HG03457 (cell line): Measurements from ENCODE around the gene SLC35E1.
"Not testable (repeated sequence)": the region's sequence is repeated elsewhere in the genome, so short reads cannot be mapped to it uniquely, and the experiment has no call there.

ENCODE experiments used
- ATAC-seq: cut with Tn5 transposase; IDR thresholded peaks from one replicate; pipeline ENCODE4 v1.9.1; 2021; ENCODE audit warnings: moderate number of reproducible peaks; ENCODE audit not compliant: unreplicated experiment

The SLC35E1 gene

DNA sequence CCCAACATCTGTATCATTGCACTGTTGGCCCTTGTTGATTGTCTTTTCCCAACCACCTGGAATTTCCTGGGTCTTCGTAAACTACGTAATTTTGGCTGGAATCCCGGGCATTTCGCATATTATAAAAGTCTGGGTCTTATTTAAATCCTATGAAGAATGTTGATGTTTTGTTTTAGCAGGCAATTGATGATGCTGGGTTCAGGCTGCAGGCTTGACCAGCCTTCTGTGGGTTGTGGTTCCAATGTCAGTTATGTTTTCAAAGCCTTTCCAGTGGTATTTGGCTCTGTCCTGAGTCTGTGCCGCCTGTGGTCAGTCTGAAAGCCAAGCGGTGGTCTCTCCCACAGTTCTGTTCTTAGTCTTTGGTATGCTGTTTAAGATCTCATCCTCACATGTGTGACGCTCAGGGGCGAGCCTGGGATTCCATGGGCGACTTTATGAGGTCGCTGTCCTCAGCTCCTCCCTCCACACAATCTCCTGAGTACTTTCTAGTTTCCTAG lies 12.4 kb downstream of the SLC35E1 start:
- no peak for ATAC-seq

DNA sequence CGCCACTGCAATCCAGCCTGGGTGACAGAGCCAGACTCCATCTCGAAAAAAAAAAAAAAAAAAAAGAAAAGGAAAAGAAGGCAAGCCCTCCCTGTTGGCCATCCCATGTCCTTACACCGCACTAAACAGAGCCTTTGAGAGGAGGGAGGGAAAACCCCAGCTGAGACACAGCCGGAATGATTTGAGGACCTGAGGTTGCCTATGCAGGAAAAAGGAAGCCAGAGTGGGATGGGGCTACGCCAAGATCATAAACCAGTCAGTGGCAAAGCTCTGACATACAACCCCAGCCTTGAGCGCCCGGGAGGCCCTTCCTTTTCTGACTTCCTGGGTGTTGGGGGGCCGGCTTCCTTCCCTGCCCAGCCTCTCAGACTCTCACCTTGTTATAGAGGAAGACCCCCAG lies 17.4 kb downstream of the SLC35E1 start:
- ATAC-seq, result no peak

DNA sequence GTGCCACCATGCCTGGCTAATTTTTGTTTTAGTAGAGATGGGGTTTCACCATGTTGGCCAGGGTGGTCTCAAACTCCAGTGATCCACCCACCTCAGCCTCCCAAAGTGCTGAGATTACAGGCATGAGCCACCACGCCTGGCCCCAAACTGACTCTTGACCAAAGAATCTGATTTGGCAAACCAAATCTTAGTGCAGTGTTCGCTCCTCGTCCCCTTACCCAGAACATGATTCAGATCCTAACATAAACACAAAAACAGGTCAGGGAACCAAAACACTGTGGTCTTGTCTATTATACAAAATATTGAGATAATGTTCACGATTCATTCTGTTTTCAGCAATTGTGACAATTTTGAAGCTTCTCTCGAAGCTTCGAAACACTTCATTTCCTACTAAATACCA lies 20.3 kb downstream of the SLC35E1 start:
- ATAC-seq, result not testable (repeated sequence)

DNA sequence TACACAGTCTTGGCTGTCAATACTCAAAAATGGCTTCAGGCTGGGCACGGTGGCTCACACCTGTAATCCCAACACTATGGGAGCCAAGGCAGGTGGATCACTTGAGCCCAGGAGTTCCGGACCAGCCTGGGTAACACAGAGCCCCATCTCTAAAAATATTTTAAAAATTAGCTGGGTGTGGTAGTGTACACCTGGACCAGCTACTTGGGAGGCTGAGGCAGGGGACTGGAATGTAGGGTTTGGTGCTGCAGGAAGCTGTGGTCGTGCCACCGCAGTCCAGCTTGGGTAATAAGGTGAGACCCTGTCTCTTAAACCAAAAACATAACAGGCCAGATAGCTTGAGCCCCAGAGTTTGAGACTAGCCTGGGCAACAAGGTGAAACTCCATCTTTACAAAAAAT lies 23.3 kb downstream of the SLC35E1 start:
- ATAC-seq, result no peak

DNA sequence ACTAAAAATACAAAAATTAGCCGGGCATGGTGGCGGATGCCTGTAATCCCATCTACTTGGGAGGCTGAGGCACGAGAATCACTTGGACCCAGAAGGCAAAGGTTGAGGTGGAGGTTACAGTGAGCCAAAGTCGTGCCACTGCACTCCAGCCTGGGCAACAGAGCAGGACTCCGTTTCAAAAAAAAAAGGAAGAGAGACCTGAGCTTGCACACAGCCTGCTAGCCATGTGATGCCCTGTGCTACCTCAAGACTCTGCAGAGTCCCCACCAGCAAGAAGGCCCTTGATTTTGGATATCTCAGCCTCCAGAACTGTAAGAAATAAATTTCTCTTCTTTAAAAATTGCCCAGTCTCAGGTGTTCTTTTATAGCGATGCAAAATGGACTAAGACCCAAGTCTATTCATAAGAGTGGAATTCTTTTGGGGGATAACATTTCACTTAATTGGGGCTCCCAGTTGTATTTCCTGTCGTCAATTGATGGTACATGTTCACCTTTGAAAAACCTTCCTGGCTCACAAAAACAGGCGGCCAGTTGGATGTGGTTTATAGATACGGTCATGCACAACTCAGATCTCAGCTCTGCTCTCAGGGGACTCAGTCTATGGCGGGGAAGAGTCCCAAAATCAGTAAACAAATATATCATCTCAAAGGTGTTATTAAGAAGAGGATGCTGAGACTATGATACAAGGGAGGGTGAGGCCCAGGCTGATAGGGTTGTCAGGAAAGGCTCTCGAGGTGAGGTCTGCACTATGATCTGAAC lies 27.6 kb downstream of the SLC35E1 start:
- no peak for ATAC-seq

DNA sequence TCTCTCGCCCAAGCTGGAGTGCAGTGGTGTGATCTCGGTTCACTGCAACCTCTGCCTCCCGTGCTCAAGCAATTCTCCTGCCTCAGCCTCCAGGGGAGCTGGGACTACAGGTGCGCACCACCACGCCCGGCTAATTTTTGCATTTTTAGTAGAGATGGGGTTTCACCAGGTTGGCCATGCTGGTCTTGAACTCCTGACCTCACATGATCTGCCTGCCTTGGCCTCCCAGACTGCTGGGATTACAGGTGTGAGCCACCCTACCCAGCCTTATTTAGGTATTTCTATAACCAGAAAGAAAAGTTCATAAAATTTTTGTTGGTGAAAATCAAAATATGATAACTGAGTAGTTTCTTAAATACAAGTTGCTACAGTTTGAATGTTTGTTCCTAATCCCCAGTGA lies 28.5 kb downstream of the SLC35E1 start:
- not testable (repeated sequence) for ATAC-seq

DNA sequence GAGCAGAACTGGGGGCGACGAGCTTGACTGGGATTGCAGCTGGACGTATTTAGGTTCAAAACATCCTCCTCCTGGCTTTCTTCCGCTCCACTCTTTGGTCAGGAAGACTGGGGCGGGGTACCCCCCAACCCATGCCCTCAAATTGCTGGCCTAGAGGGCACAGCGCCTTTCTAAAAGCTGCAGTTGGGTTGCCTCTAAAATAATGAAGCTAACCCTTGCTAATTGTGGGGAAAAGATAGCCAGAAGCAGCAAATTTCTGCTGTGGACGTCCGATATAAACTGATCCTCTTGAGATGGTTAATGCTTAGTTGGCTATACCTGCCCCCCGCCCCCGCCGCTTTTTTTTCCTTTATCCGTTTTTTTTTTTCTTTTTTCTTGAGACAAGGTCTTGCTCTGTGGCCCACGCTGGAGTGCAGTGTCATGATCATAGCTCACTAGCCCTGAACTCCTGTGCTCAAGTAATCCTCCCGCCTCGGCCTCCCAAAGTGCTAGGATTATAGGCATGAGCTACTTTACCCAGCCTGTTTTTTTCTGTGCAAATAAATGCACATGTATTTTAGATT lies 29.2 kb downstream of the SLC35E1 start:
- ATAC-seq, result no peak

DNA sequence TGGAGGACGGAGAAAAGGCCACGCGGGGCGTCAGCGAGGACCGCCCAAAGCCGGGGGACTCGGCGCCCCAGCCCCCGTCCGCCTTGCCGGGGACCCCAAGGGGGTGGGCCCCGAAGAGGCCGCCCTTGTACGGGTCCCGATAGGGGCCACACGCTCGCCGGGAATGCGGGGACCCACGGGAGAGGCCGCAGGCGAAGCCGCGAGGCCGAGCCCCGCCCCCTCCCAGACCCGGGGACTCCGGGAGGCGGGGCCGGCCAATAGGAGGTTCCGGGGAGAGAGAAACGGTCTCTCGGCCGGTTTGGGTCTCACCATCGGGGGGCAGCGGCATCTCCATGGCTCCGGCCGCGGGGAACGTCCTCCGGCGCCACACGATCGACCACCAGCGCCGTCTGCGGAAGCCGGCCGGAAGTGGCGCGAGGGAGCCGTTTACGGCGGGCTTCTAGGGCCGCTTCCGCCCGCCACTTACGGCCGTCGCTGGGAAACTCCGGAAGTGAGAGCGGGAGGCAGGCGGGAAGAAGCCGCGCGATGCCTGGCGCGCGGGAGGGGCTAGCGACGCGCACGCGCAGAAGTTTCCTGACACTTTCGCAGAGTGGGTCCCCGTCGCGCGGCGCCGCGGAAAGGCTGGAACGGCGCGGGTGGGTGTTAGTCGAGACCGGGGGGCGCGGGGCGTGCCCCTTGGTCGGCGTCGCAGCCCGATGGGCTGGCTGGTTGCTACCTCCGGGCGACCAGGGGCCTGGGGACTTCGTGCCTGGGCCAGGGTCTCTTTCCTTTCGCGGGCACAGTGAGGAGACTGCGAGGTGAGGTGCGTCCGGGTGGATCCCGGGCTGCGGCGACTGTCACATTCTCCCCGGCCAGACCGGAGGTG lies 29.9 kb downstream of the SLC35E1 start, which contains the start of gene CHERP:
Gene CHERP, minus strand, starts transcription at position 393 of the 865 bp plus-strand sequence. Its CDS starts 59 bp downstream, at position 334.
- ATAC-seq, result peak; percentile 66

DNA sequence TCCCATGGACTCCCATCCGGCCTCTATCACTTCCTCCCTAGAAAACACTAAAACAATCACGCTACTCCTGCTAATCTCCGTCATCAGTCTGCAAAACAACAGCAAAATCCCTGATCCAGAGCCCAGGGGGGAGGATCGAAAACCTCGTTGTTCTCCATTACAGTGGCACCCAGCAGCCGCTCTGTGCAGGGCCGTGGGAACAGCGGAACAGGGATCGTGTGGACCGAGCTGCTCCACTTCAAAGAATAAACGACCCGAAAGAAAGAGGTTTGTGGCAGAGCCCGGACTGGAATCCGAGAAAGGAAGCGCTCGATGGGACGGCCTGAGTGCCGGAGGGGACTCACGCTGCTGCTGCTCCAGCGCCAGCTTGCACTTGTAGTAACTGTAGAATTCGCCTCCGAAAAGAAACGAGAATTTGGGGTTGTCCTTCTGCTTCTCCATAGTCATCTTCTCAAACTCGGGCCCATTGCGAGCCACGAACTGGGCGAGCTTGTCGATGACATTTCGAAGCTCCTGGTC lies 30.6 kb downstream of the SLC35E1 start:
- ATAC-seq, result no peak

DNA sequence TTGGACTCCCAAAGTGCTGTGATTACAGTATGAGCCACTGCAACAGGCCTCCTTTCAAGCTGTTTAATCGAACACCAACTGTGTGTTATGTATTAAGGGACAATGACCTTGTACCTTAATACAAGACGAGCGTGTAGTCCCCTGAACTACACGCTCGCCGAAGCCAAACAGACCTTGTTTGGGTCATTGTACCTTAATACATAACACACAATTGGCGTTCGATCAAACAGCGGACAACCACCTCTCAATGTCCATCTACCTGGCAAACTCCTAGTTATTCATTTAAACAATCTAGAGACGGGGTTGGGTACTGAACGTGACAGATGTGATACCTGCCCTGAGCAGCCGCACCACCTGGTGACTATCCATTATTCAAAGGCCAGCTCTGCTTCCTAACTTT lies 31.3 kb downstream of the SLC35E1 start:
- no peak for ATAC-seq

DNA sequence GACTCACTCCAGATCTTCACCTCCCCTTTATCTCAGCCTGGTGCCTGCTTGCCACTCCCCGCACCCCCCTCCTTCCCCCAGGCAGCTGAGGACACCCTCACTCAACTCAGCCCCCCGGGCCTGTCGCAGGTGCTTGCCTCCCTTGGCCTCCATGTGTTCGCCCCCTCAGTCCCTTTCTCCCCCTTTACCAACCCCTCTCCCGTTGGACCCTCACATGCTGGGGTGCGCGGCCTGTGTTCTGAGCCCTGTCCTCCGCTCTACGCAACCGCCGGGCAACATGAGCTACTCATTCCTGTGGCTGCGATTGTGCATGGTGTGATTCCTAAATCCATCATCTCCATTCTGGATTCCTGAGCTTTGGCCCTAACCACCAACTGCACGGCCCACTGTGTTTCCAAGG lies 35.1 kb downstream of the SLC35E1 start:
- ATAC-seq, result no peak

DNA sequence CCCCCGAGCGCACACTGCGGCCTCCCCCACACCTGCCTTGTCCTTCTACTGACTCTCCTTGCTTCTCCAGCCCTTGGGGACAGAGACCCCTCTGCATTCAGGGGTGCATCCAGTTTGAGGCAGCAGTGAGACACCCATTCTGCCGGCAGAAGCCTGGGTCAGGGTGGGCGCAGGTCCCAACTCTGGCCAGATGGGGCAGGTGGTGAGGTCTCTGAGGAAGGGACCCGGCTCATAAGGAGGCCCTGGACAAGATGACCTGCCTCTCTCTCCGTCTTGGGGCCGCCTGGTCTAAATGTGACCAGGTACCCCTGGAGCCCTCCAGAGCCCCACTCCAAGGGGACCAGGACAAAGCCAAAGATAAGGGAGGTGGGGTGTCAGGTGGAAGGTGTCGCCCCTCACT lies 36.1 kb downstream of the SLC35E1 start:
- no peak for ATAC-seq

DNA sequence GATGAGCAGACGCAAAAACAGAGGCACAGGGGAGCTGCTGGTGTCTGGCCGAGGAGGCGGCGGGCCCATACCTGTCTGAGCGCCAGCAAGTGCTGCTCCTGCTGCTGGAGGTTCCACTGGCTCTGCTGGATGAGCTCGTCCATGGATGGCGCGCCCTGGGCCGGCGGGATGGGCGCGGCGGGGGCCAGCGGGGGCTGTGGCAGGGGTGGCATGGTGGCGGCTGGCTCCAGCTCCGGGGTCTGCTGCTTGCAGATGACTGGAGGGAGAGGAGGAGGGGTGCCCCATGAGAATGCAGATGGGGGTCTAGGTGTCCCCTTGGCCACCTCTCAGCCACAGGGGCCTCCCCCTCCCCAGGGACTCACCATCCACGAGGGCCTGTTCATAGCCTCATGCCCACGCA lies 36.8 kb downstream of the SLC35E1 start:
- ATAC-seq, result no peak

DNA sequence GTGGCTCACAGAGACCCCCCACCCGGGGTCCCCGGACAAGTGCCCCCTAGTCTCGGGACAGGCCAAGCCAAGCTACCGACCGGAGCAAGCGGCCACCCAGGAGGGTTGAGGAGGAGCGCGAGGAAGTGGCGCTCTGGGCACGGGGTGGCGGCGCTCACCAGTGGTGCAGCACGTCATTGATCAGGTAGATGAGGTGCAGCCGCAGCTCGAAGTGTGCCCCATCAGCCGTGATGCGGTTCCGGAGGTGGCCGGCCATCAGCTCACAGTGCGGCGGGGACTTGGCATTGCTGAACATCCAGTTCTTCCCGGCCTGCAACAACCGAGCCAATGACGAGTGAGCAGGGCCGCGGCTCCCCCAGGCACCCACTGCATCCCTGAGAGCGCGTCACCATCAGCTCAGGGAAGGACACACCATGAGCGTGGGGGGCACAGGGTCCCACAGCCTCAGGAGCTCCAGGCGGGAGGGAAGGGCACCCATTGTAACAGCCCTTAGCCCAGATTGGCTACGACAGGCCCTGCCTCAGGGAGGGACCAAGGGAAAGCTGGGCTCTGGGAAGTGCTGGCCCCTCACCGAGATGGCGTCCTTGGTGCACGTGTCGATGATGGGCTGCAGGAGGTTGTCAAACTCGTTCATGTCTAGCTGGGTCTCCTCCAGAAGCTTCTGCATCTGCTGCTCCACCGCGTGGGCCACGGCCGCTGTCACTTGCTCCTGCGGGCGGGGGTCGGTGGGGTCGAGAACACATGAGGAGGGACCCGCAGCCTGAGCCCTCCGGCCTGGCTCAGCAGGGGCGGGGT lies 39.6 kb downstream of the SLC35E1 start:
- no peak for ATAC-seq

DNA sequence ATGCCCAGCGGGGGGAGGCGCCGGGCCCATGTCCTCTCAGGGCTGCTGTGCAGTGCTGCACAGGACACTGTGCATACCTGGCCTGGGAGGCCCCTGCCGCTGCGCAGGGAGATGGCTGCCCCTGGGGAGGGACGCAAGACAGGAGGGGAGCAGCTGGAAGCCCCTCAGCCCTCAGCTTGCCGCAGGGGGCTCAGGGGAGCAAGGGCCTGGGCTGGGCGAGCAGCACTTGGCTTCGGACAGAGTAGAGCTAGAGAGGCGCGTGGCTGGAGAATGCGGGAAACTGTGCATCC lies 40.9 kb downstream of the SLC35E1 start:
- no peak for ATAC-seq

DNA sequence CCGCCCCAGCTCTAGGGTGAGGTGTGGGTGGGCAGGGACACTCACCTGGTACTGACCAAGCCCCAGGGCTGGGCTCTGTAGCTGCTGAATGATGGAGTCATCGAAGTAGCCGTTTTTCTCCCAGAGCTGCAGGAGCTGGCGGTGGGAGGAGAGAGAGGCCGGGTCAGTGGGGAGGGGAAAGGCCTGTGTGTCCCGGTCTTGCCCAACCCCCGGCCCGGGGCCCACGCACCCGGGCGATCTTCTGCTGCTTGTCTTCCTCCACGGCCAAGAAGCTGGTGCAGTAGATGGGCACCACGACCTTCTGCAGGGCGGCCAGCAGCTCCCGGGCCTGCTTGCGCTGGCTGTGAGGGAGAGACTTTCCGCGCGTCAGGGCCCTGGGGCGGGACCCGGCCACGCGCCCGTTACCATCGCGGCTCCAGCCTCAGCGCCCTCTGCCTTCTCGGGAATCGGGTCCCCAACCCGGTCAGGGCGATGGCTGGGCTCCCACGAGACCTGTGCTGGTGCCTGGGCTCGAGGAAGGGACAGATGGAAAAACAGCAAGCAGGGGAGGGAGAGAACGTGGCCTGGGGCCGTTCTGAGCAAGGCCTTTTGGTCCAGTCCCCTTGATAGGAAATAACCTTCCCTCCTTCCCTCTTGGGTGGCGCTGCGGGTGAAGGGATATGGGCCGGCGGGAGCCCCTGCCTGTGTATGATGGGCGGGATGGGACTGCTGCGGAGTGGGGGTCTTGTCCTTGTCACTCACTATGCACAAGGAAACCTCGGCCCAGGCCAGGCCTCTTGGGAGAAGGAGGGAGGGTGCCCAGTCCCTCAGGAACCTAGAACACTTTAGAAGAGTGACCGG lies 41.5 kb downstream of the SLC35E1 start:
- no peak for ATAC-seq

DNA sequence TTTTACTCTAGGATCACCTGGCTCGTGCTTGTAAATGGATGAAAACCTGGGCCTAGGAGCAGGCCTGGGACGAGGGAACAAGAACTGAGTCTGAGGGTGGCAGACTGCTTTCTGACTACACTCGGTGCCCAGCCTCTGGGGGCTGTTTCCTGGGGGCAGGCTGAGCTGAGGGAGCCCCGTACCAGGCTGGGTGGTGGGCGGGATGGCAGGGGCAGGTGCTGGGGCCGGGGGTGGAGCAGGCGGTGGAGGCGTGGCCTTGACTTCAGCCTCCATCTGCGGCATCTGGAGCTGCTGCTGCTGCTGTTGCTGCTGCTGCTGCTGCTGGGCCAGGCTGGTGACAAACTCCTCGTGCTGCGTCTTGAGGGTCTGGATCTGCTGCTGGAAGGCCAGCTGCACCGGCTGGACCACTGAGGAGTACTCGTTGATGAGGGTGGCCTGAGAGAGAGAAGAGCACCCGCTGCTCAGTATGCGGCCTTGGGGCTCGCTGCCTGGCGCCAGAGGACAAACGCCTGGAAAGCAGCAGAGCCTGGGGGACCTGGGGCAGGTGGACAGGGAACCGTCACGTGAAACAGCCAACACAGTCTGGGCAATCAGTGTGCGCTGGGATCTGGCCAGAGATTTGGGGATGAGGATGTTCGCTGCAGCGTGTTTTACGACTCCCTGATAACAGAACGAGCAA lies 42.6 kb downstream of the SLC35E1 start:
- no peak for ATAC-seq

DNA sequence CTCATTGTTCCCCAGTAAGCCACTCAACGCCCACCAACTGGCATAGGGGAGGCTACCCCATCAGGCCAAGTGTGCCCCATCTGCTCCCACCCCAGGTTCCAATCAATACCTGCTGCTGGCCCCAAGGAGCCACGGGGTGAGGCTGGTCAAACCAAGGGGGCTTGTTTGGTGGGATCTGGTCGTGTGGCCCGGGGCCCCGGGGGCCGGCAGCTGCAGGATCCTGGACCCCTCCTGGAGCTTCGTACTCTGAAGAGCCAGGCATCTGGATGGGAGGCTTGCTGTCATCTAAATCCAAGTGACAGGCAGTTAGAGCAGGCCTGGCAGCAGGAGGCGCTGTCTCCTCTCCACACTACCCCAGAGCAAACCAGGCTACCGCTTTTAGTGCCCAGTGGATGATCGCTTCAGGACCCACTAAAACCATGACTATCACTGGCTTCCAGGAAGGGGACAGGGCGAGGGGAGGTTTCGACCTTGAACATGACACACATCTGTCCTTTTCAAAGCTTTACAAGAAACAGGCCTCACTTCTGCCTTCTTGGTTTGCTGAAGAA lies 44.2 kb downstream of the SLC35E1 start:
- no peak for ATAC-seq

DNA sequence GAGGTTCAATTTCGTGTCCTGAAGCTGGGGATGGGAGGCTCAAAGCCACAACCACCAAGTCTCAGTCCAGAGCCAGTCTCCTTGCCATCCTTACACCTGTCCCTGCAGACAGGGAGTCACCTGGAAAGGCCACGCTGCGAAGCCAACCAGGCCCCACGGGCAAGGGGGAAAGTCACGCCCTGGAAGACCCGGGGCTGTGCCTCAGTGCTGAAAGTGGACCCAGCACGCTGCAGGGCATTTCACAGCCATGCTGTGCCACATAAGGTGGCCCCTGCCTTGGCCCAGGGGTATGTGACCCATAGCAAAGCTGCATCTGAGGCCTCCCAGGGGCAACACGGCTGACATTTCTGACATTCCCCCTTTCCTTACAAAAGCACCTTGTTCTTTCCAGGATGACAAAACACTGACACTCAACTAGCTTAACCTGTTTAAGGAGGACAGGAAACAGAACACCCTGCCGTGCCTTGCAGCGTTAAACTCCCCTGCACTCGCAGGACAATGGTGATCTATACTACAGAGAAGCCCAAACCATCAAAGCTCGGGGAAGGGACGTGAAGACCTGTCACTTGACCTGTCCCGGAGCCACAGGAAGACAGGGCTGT lies 44.8 kb downstream of the SLC35E1 start:
- no peak for ATAC-seq
